HUDEP-2 (cell line): ENCODE data around the gene GNAT2.
"Not testable (repeated sequence)": the region's sequence is repeated elsewhere in the genome, so short reads cannot be mapped to it uniquely, and the experiment has no call there.

Experiments used
- DNase-seq, 76 experiments: peaks; one replicate each; lab custom pipeline; 2025; ENCODE audit not compliant: unreplicated experiment in 76 of 76; lab: John Stamatoyannopoulos, UW

GNAT2 gene

GRCh38 chr1:109619576-109620400 is at the start of gene GNAT2, which contains the start of gene AMPD2:
Gene GNAT2, minus strand, starts transcription at chr1:109619616. Its CDS starts 6,746 bp downstream, at chr1:109612870.
Gene AMPD2, plus strand, starts transcription at chr1:109619837. Its CDS starts 1,339 bp downstream, at chr1:109621176.
- peak in 65 of 76 experiments; percentile 19 to 80 (median 57) for DNase-seq

- DNase-seq, result no peak
Measured at GRCh38 chr1:109668123-109668775, 48.8 kb upstream of the GNAT2 start.

- DNase-seq, result peak in 68 of 76 experiments; percentile 8 to 90 (median 72)
Measured at GRCh38 chr1:109667452-109668122, 48.2 kb upstream of the GNAT2 start, which contains the start of gene GSTM2. Gene GSTM2, plus strand, starts transcription at chr1:109668057. Its CDS starts 59 bp downstream, at chr1:109668116.

DNA sequence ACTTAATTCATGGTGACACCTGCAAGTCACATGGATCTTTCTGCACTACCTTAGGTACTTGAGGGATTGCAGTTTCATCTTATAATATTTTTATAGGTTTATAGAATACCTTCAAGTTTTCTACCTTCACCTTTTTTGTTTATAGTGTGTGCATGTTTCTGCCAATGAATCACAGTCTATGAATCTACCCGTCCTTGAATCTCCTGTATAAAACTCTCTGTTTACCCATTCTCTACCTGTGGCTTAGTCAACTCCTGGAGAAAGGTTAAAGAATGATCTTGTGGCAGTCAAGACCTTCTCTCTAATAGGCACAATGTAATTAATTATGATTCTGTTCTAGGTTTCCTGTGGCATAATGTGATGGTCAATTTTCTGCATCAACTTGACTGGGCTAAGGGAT is 45.3 kb upstream of the GNAT2 start:
- DNase-seq, result no peak

DNA sequence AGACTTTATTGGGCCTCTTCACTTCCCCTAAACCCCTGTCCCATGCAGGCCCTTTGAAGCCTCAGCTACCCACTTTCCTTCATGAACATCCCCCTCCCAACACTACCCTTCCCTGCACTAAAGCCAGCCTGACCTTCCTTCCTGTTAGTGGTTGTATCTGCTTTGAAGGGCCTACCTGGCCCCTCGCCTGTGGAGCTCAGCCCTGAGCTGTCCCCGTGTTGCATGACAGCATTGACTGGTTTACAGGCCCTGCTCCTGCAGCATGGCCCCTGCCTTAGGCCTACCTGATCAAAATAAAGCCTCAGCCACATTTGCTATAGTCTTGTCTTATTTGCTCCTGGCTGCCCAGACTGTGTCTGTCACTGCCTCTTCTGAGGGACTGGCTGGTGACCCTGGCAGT is 42.0 kb upstream of the GNAT2 start:
- DNase-seq, result no peak

DNA sequence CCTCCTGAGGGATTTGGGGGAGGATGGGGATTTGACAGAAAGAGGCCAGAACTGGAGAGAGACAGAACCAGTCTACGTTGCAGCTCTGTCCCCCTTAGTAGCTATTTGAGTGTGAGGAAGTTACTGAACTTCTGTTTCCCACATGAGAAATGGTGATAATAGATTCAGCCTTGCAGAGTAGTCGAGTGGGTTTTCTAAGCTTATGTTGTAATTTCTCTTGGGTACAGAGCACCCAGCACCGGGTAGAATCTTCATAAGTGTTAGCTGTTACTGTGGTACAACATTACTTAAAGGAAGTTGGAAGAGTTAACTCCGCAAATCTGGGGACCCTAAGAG is 41.2 kb upstream of the GNAT2 start:
- DNase-seq, result not testable (repeated sequence)

GRCh38 chr1:109659997-109660690 is 40.7 kb upstream of the GNAT2 start:
- DNase-seq, result no peak

DNA sequence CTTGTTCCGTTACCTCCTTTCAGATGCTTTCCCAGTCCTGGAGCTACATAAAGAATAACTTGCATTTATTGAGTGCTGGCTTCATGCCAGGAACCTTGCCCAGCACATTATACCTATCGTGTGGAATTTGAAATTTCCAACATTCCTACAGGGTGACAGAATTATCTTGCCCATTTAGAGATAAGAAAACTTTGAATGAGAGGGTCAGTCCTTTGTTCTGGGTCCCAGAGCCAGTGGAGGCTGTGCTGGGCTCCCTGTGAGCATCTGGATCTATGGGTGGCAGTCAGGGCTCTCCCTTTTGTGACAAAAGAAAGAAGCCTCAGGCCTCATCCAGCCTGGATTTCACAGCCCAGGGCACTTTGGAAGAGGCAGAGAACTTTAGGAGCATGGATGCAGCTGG is 39.7 kb upstream of the GNAT2 start:
- no peak for DNase-seq

DNA sequence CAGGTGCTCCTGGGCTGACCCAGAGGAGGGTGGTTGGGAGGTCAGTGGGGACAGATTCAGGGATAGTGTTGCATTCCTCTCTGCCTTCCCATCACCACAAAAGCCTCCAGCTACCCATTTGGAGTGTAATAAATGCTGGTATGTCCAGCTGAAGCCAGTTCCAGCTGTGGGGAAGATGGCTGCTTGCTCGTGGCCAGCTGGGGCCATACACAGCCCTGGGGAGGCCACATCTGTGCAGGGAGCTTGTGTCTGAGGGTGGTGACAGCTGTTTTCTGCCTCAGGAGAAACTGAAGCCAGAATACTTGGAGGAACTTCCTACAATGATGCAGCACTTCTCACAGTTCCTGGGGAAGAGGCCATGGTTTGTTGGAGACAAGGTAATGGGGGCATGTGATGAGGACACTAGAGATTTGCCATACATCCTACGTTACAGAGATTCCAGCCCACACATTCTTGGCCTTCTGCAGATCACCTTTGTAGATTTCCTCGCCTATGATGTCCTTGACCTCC is 39.2 kb upstream of the GNAT2 start:
- DNase-seq, result no peak

GRCh38 chr1:109657970-109658369 is 38.6 kb upstream of the GNAT2 start:
- DNase-seq, result no peak

DNA sequence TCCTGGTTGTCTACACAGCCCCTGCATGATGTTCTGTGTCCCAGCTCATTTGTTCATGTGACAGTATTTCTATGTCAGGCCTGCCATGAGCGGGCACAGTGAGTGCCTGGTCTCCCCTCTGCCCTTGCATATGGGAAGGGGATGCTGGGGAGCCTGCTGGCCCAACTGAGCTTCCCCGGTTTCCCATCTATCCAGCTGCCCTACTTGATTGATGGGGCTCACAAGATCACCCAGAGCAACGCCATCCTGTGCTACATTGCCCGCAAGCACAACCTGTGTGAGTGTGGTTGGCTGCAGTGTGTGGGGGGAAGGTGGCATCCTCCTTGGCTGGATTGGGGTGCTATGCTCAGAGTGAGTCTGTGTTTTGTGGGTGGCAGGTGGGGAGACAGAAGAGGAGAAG is 38.0 kb upstream of the GNAT2 start:
- DNase-seq, result no peak

- DNase-seq, result peak in 59 of 76 experiments; percentile 12 to 78 (median 48)
Measured at GRCh38 chr1:109655615-109656519, 36.5 kb upstream of the GNAT2 start, which contains the start of gene GSTM4. Gene GSTM4, plus strand, starts transcription at chr1:109656099. Its CDS starts 291 bp downstream, at chr1:109656390.

DNA sequence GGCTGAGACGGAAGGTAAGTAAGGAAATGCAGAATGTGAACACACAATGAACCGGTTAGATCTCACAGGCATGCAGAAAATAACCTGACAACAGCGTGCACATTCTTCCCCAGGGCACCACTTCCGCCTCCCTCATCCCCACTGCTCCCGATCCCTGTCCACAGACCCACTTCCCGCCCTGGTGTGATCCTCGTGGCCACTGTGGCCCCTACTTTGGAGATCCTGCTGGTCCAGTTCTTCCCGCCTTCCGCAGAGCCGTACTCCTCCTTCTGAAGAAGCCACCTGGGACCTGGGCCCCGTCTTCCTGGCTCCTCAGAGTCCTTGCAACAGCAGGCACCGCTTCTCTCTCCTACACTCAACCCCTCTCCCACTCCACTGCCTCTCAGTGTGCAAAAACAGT is 35.1 kb upstream of the GNAT2 start:
- no peak for DNase-seq

DNA sequence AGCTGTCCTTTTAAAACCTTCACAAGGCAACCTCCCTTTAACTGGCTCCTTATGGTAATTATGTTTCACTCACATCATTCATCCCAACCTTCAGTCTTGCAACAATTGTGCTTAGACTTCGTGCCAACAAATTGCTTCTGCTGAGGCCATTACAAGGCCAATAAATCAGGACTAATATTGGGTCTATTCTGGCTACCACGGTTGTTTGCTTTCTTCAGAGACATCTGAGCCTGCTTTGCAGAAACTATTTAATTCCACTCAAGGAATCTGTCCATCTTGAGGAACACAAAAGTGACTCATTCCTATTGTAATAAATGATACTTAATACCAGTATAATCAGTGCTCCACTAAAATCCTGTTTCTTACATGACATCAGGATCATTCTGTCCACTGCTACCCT is 33.9 kb upstream of the GNAT2 start:
- DNase-seq, result no peak

DNA sequence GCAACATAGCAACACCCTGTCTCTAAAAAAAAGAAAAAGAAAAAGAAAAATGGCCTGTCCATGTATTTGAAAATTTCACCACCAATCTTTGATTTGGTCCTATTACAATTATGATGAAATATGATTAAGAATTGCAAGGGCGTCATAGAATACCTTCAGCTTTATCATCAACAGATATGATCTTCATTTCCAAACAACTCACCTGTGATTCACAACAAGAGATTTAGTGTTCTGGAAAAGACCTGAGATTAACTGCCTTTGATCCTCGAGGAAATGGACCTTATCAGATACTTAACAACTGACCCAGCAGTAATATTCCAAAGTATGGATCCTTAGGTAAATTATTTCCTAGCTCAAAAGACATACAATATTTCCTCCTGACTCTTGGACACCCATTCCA is 33.0 kb upstream of the GNAT2 start:
- DNase-seq, result no peak

DNA sequence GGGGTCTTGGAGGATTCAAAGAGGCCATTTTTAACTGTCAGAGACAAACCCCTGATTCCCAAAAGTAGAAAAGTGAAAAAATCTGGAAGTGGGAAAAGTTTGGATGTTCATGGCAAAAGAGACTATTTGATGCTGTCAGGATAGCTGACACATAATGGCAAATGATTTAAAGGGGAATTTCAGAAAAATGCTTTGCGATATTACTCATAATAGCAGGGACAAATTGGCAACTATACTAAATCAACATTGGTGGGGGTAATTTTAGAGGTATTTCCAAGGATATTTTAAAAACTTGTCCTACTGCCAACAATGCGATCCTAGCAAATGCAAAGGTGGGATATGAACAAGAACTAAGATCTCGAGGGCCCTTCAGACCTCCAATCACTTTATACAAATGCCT is 31.2 kb upstream of the GNAT2 start:
- no peak for DNase-seq

- DNase-seq, result peak in 1 of 76 experiments; percentile 12
Measured at GRCh38 chr1:109649491-109649914, 30.1 kb upstream of the GNAT2 start.

GRCh38 chr1:109644670-109645069 is 25.3 kb upstream of the GNAT2 start:
- DNase-seq, result no peak
